IPS-20b (cell line): ENCODE measurements around the gene CILP.

Source experiments
- H3K27ac ChIP-seq: one replicate; pipeline ENCODE4 v1.5.1; 2013; ENCODE audit warnings: low read length
- H3K27me3 ChIP-seq: 2 replicates; pipeline ENCODE4 v1.6.1; 2013; ENCODE audit warnings: mild to moderate bottlenecking, low read length, inconsistent platforms; ENCODE audit not compliant: insufficient read depth
- H3K36me3 ChIP-seq: 2 replicates; pipeline ENCODE4 v1.6.1; 2013; ENCODE audit warnings: low read depth, mild to moderate bottlenecking, inconsistent platforms, low read length, moderate library complexity; ENCODE audit not compliant: insufficient read depth
- H3K4me1 ChIP-seq: 2 replicates; pipeline ENCODE4 v1.6.1; 2013; ENCODE audit warnings: mild to moderate bottlenecking, control low read depth, inconsistent platforms, low read length, moderate library complexity; ENCODE audit not compliant: insufficient read depth
- H3K4me3 ChIP-seq: 2 replicates; pipeline ENCODE4 v1.5.1; 2013; ENCODE audit warnings: mild to moderate bottlenecking, low read length, inconsistent platforms
- H3K9ac ChIP-seq: 2 replicates; pipeline ENCODE4 v1.6.1; 2013; ENCODE audit warnings: low read depth, mild to moderate bottlenecking, inconsistent platforms, low read length, moderate library complexity
- H3K9me3 ChIP-seq: 2 replicates; pipeline ENCODE4 v1.6.1; 2013; ENCODE audit warnings: mild to moderate bottlenecking, low read depth, low read length, inconsistent platforms; ENCODE audit not compliant: insufficient read depth

Gene CILP

GRCh38 chr15:65210770-65211481 lies at the start of gene CILP:
Gene CILP, minus strand, starts transcription at chr15:65211473. Its CDS starts 1,718 bp downstream, at chr15:65209755.
- no peak within 1 kb of the TSS for H3K4me3 ChIP-seq
- H3K9ac ChIP-seq, result no peak within 1 kb of the TSS
- H3K4me1 ChIP-seq, result no peaks in the 10 kb centered on the region
- no peaks in the 10 kb centered on the region for H3K36me3 ChIP-seq
- H3K27ac ChIP-seq, result no peak within 1 kb of the TSS
- no peaks in the 10 kb centered on the region for H3K9me3 ChIP-seq
- H3K27me3 ChIP-seq, result no peaks in the 10 kb centered on the region

- Histone ChIP-seq H3K9me3 (no peaks in the 10 kb centered on the region), H3K4me3 (no peak overlapping the region), H3K4me1 (peaks cover 9% of the 10 kb centered on the region; the same call in 1 of the 2 replicates), H3K27ac (no peak overlapping the region), H3K36me3 (no peaks in the 10 kb centered on the region; the same call in 1 of the 2 replicates), H3K9ac (no peak overlapping the region), H3K27me3 (no peaks in the 10 kb centered on the region)
These were observed 49.7 kb upstream of the CILP start for GRCh38 chr15:65260968-65261367.

- no peaks in the 10 kb centered on the region; the same call in 1 of the 2 replicates for H3K36me3 ChIP-seq
- no peak overlapping the region for H3K4me3 ChIP-seq
- H3K27me3 ChIP-seq, result no peaks in the 10 kb centered on the region
- H3K9me3 ChIP-seq, result no peaks in the 10 kb centered on the region
- H3K4me1 ChIP-seq, result no peaks in the 10 kb centered on the region
- H3K27ac ChIP-seq, result no peak overlapping the region
- H3K9ac ChIP-seq, result no peak overlapping the region
These were observed 48.1 kb upstream of the CILP start for GRCh38 chr15:65259367-65259797.

GRCh38 chr15:65258375-65259262 lies 47.3 kb upstream of the CILP start:
- Histone ChIP-seq H3K4me3 (no peak overlapping the region), H3K9me3 (no peaks in the 10 kb centered on the region), H3K27me3 (no peaks in the 10 kb centered on the region), H3K4me1 (no peaks in the 10 kb centered on the region), H3K9ac (no peak overlapping the region), H3K27ac (no peak overlapping the region), H3K36me3 (no peaks in the 10 kb centered on the region; the same call in 1 of the 2 replicates)

GRCh38 chr15:65255486-65256140 lies 44.3 kb upstream of the CILP start:
- Histone ChIP-seq H3K9me3 (no peaks in the 10 kb centered on the region), H3K4me3 (no peak overlapping the region), H3K27ac (no peak overlapping the region), H3K27me3 (no peaks in the 10 kb centered on the region), H3K9ac (no peak overlapping the region), H3K36me3 (no peaks in the 10 kb centered on the region; the same call in 1 of the 2 replicates), H3K4me1 (no peaks in the 10 kb centered on the region)

- no peak overlapping the region for H3K9ac ChIP-seq
- no peak overlapping the region for H3K27ac ChIP-seq
- no peaks in the 10 kb centered on the region for H3K9me3 ChIP-seq
- H3K4me1 ChIP-seq, result no peaks in the 10 kb centered on the region
- no peaks in the 10 kb centered on the region; the same call in 1 of the 2 replicates for H3K36me3 ChIP-seq
- no peak overlapping the region for H3K4me3 ChIP-seq
- H3K27me3 ChIP-seq, result no peaks in the 10 kb centered on the region
These were observed 43.5 kb upstream of the CILP start for GRCh38 chr15:65254758-65255157.

- no peaks in the 10 kb centered on the region for H3K27me3 ChIP-seq
- H3K9me3 ChIP-seq, result no peaks in the 10 kb centered on the region
- H3K9ac ChIP-seq, result no peak overlapping the region
- H3K4me3 ChIP-seq, result no peak overlapping the region
- no peak overlapping the region for H3K27ac ChIP-seq
- no peaks in the 10 kb centered on the region for H3K4me1 ChIP-seq
- H3K36me3 ChIP-seq, result no peaks in the 10 kb centered on the region; the same call in 1 of the 2 replicates
These were observed 43.1 kb upstream of the CILP start for GRCh38 chr15:65254356-65254755.

GRCh38 chr15:65249641-65250040 lies 38.4 kb upstream of the CILP start:
- no peak overlapping the region for H3K27ac ChIP-seq
- H3K4me1 ChIP-seq, result no peaks in the 10 kb centered on the region
- no peaks in the 10 kb centered on the region for H3K36me3 ChIP-seq
- H3K9ac ChIP-seq, result no peak overlapping the region
- no peaks in the 10 kb centered on the region for H3K9me3 ChIP-seq
- H3K27me3 ChIP-seq, result no peaks in the 10 kb centered on the region
- H3K4me3 ChIP-seq, result no peak overlapping the region

GRCh38 chr15:65248511-65249255 lies 37.4 kb upstream of the CILP start:
- H3K9ac ChIP-seq, result no peak overlapping the region
- no peak overlapping the region for H3K4me3 ChIP-seq
- H3K4me1 ChIP-seq, result no peaks in the 10 kb centered on the region
- H3K27ac ChIP-seq, result no peak overlapping the region
- H3K9me3 ChIP-seq, result no peaks in the 10 kb centered on the region
- no peaks in the 10 kb centered on the region for H3K27me3 ChIP-seq
- H3K36me3 ChIP-seq, result no peaks in the 10 kb centered on the region

GRCh38 chr15:65246939-65247338 lies 35.7 kb upstream of the CILP start:
- H3K27ac ChIP-seq, result no peak overlapping the region
- no peak overlapping the region for H3K4me3 ChIP-seq
- no peaks in the 10 kb centered on the region for H3K36me3 ChIP-seq
- no peaks in the 10 kb centered on the region for H3K27me3 ChIP-seq
- no peak overlapping the region for H3K9ac ChIP-seq
- no peaks in the 10 kb centered on the region for H3K9me3 ChIP-seq
- H3K4me1 ChIP-seq, result no peaks in the 10 kb centered on the region
